Left ventricle myocardium inferior (tissue), 1 donor: Measurements from ENCODE around the gene POU4F2. TPM values are rescaled to one million over a fixed set of nuclear protein-coding genes. Genes with fewer than 3 reads are reported as not detected.

Source experiments
- DNase-seq: peaks from one replicate; pipeline ENCODE4 v3.0.0-alpha.2; 2020
- H3K27ac ChIP-seq: fragments of 200-600 bp; replicated peaks from 2 replicates; pipeline ENCODE4 v1.8.0; 2021
- H3K27me3 ChIP-seq: fragments of 200-600 bp; 2 replicates; pipeline ENCODE4 v1.8.0; 2021; ENCODE audit warnings: low read depth
- H3K36me3 ChIP-seq: fragments of 200-600 bp; 2 replicates; pipeline ENCODE4 v1.8.0; 2021
- H3K4me1 ChIP-seq: fragments of 200-600 bp; 2 replicates; pipeline ENCODE4 v1.8.0; 2021
- H3K4me3 ChIP-seq: fragments of 200-600 bp; 2 replicates; pipeline ENCODE4 v1.8.0; 2021; ENCODE audit warnings: mild to moderate bottlenecking, moderate library complexity
- H3K9me3 ChIP-seq: fragments of 200-600 bp; replicated peaks from 2 replicates; pipeline ENCODE4 v1.8.0; 2021
- CTCF ChIP-seq: fragments of 200-600 bp; IDR thresholded peaks from 2 replicates; pipeline ENCODE4 v1.8.0; 2021; ENCODE audit warnings: antibody characterized with exemption, mild to moderate bottlenecking, borderline replicate concordance
- intact Hi-C: fragments of 100-400 bp; cut with micrococcal nuclease; formaldehyde crosslinking; loops from one replicate; pipeline ENCODE4 v1.11.0; 2022
- total RNA-seq: library from RNA; stranded (reverse); fragmentation: NEBNext Ultra II Directional; extraction: Animal tissue kit (Norgen Biotek cat#: 25700); gene quantifications from one replicate; pipeline ENCODE4 v1.2.1, GENCODE V29; 2021
- donor health status: DM: no; HTN: yes; CAD: no; lungs with severe emphysema.

Gene POU4F2
- total RNA-seq, 1 donor from 2014 or later: not detected

GRCh38 chr4:146647615-146648460 is 9.1 kb downstream of the POU4F2 start:
- Histone ChIP-seq H3K27me3 (peaks cover 100% of the 10 kb centered on the region), H3K36me3 (no peaks in the 10 kb centered on the region), H3K4me3 (no peak overlapping the region), H3K27ac (no peak overlapping the region), H3K4me1 (peaks cover 8% of the 10 kb centered on the region), H3K9me3 (no peaks in the 10 kb centered on the region)
- no peak for DNase-seq
- no peak for TF ChIP-seq CTCF
- intact Hi-C loops: no loop called here

- Histone ChIP-seq H3K27ac (no peak overlapping the region), H3K4me1 (peaks cover 8% of the 10 kb centered on the region), H3K27me3 (peaks cover 100% of the 10 kb centered on the region), H3K4me3 (no peak overlapping the region), H3K9me3 (no peaks in the 10 kb centered on the region), H3K36me3 (no peaks in the 10 kb centered on the region)
- intact Hi-C loops: no loop called here
- no peak for TF ChIP-seq CTCF
- DNase-seq: no peak
These were observed 9.7 kb downstream of the POU4F2 start for GRCh38 chr4:146648461-146648783.

- intact Hi-C loops: no loop called here
- Histone ChIP-seq H3K4me3 (no peak overlapping the region), H3K27me3 (peaks cover 100% of the 10 kb centered on the region), H3K9me3 (no peaks in the 10 kb centered on the region), H3K4me1 (peaks cover 12% of the 10 kb centered on the region), H3K36me3 (no peaks in the 10 kb centered on the region), H3K27ac (no peak overlapping the region)
- no peak for TF ChIP-seq CTCF
- no peak for DNase-seq
These were observed 10.5 kb downstream of the POU4F2 start for GRCh38 chr4:146649232-146649631.

- no peak for DNase-seq
- H3K9me3 ChIP-seq: no peaks in the 10 kb centered on the region
- intact Hi-C loops: no loop called here
- H3K27me3 ChIP-seq: peaks cover 100% of the 10 kb centered on the region
- no peak for TF ChIP-seq CTCF
- no peaks in the 10 kb centered on the region for H3K36me3 ChIP-seq
- H3K4me1 ChIP-seq: peaks cover 20% of the 10 kb centered on the region
- no peak overlapping the region for H3K27ac ChIP-seq
- no peak overlapping the region for H3K4me3 ChIP-seq
These were observed 11.3 kb downstream of the POU4F2 start for GRCh38 chr4:146650034-146650433.

- peak overlapping the region; percentile 68 for H3K4me3 ChIP-seq
- intact Hi-C loops: no loop called here
- no peaks in the 10 kb centered on the region for H3K9me3 ChIP-seq
- H3K4me1 ChIP-seq: peaks cover 18% of the 10 kb centered on the region
- TF ChIP-seq CTCF: peak; percentile 28
- H3K27ac ChIP-seq: no peak overlapping the region
- peaks cover 96% of the 10 kb centered on the region for H3K27me3 ChIP-seq
- DNase-seq: no peak
- H3K36me3 ChIP-seq: no peaks in the 10 kb centered on the region
These were observed 16.2 kb downstream of the POU4F2 start for GRCh38 chr4:146654687-146655520.
